ENCODE measurements around the gene AHCYL2. TPM values are rescaled to one million over a fixed set of nuclear protein-coding genes. Genes with fewer than 3 reads are reported as not detected.

Gene AHCYL2
- polyA plus RNA-seq, 1 donor from 2014 or later, result 39.9 TPM

- H3K79me2 ChIP-seq (replicated peaks; ENCODE audit: insufficient read depth, low read length), result peaks cover 43% of the 10 kb centered on the region
- no peaks in the 10 kb centered on the region for H3K9me2 ChIP-seq (ENCODE audit: insufficient read depth, low read length)
- no peak overlapping the region for H3K4me3 ChIP-seq (ENCODE audit: low read length)
- no peaks in the 10 kb centered on the region for H3K9me3 ChIP-seq (ENCODE audit: low read length)
- no peak for TF ChIP-seq MXI1 (conservative IDR thresholded peaks at IDR 0.05; ENCODE audit: poor library complexity, severe bottlenecking)
- no peak for TF ChIP-seq EP300 (conservative IDR thresholded peaks at IDR 0.05; ENCODE audit: poor library complexity, severe bottlenecking)
- TF ChIP-seq TAF1 (IDR thresholded peaks at IDR 0.05; ENCODE audit: low read depth), result no peak
- no peak for TF ChIP-seq CTCF (IDR thresholded peaks at IDR 0.05; ENCODE audit: poor library complexity, severe bottlenecking)
- TF ChIP-seq, protein P1, sequence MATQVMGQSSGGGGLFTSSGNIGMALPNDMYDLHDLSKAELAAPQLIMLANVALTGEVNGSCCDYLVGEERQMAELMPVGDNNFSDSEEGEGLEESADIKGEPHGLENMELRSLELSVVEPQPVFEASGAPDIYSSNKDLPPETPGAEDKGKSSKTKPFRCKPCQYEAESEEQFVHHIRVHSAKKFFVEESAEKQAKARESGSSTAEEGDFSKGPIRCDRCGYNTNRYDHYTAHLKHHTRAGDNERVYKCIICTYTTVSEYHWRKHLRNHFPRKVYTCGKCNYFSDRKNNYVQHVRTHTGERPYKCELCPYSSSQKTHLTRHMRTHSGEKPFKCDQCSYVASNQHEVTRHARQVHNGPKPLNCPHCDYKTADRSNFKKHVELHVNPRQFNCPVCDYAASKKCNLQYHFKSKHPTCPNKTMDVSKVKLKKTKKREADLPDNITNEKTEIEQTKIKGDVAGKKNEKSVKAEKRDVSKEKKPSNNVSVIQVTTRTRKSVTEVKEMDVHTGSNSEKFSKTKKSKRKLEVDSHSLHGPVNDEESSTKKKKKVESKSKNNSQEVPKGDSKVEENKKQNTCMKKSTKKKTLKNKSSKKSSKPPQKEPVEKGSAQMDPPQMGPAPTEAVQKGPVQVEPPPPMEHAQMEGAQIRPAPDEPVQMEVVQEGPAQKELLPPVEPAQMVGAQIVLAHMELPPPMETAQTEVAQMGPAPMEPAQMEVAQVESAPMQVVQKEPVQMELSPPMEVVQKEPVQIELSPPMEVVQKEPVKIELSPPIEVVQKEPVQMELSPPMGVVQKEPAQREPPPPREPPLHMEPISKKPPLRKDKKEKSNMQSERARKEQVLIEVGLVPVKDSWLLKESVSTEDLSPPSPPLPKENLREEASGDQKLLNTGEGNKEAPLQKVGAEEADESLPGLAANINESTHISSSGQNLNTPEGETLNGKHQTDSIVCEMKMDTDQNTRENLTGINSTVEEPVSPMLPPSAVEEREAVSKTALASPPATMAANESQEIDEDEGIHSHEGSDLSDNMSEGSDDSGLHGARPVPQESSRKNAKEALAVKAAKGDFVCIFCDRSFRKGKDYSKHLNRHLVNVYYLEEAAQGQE (IDR thresholded peaks at IDR 0.05; ENCODE audit: borderline replicate concordance), result no peak
- TF ChIP-seq EZH2 (IDR thresholded peaks at IDR 0.05; ENCODE audit: borderline replicate concordance, insufficient read depth, low read length, poor library complexity, severe bottlenecking), result no peak
- no peak for TF ChIP-seq SMC3 (conservative IDR thresholded peaks at IDR 0.05; ENCODE audit: poor library complexity)
- TF ChIP-seq RAD21 (conservative IDR thresholded peaks at IDR 0.05), result no peak
- no peak for TF ChIP-seq POLR2AphosphoS5 (IDR thresholded peaks at IDR 0.05)
- H3K9ac ChIP-seq (ENCODE audit: low read length), result no peak overlapping the region
- no peak overlapping the region for H3K27ac ChIP-seq (ENCODE audit: low read length)
- H3F3A ChIP-seq (ENCODE audit: insufficient read depth, low read length, poor library complexity, severe bottlenecking), result no peaks in the 10 kb centered on the region
- H4K20me1 ChIP-seq (ENCODE audit: insufficient read depth), result no peaks in the 10 kb centered on the region
- H3K4me2 ChIP-seq (ENCODE audit: low read length), result no peak overlapping the region
- no peaks in the 10 kb centered on the region for H3K27me3 ChIP-seq (ENCODE audit: insufficient read depth, low read depth, low read length)
- no peak overlapping the region for H2AFZ ChIP-seq (ENCODE audit: low read depth, low read length)
- no peaks in the 10 kb centered on the region for H3K36me3 ChIP-seq (ENCODE audit: insufficient read depth, low read length)
These were observed 25.4 kb upstream of the AHCYL2 start for GRCh38 chr7:129199406-129199805.

GRCh38 chr7:129202058-129202777 lies 22.6 kb upstream of the AHCYL2 start:
- Histone ChIP-seq H3K4me2 (ENCODE audit: low read length) (no peak overlapping the region), H3K27me3 (ENCODE audit: insufficient read depth, low read depth, low read length) (no peaks in the 10 kb centered on the region), H3K9me3 (ENCODE audit: low read length) (no peaks in the 10 kb centered on the region), H3K36me3 (ENCODE audit: insufficient read depth, low read length) (no peaks in the 10 kb centered on the region), H3K27ac (ENCODE audit: low read length) (no peak overlapping the region), H2AFZ (ENCODE audit: low read depth, low read length) (no peak overlapping the region), H3K4me3 (ENCODE audit: low read length) (no peak overlapping the region), H3F3A (ENCODE audit: insufficient read depth, low read length, poor library complexity, severe bottlenecking) (no peaks in the 10 kb centered on the region), H4K20me1 (ENCODE audit: insufficient read depth) (no peaks in the 10 kb centered on the region), H3K9me2 (ENCODE audit: insufficient read depth, low read length) (no peaks in the 10 kb centered on the region), H3K9ac (ENCODE audit: low read length) (no peak overlapping the region), H3K79me2 (replicated peaks; ENCODE audit: insufficient read depth, low read length) (peaks cover 20% of the 10 kb centered on the region)
- no peak for TF ChIP-seq CTCF (IDR thresholded peaks at IDR 0.05; ENCODE audit: poor library complexity, severe bottlenecking)
- TF ChIP-seq SMC3 (conservative IDR thresholded peaks at IDR 0.05; ENCODE audit: poor library complexity), result no peak
- TF ChIP-seq EZH2 (IDR thresholded peaks at IDR 0.05; ENCODE audit: borderline replicate concordance, insufficient read depth, low read length, poor library complexity, severe bottlenecking), result no peak
- TF ChIP-seq RAD21 (conservative IDR thresholded peaks at IDR 0.05), result no peak
- no peak for TF ChIP-seq TAF1 (IDR thresholded peaks at IDR 0.05; ENCODE audit: low read depth)
- no peak for TF ChIP-seq POLR2AphosphoS5 (IDR thresholded peaks at IDR 0.05)
- TF ChIP-seq MXI1 (conservative IDR thresholded peaks at IDR 0.05; ENCODE audit: poor library complexity, severe bottlenecking), result no peak
- TF ChIP-seq, protein P1 (IDR thresholded peaks at IDR 0.05; ENCODE audit: borderline replicate concordance), result no peak
- TF ChIP-seq EP300 (conservative IDR thresholded peaks at IDR 0.05; ENCODE audit: poor library complexity, severe bottlenecking), result no peak

Measured in neural cell (in vitro differentiated cells).